SIG-M5 treated with dmso at 0.1 percent for 504 hours (cell line): ENCODE data around the gene MREG.
"Not testable (repeated sequence)": the region's sequence is repeated elsewhere in the genome, so short reads cannot be mapped to it uniquely, and the experiment has no call there.

Experiments
- DNase-seq: peaks from one replicate; lab custom pipeline; 2025; ENCODE audit not compliant: unreplicated experiment; lab: John Stamatoyannopoulos, UW

The MREG gene

DNA sequence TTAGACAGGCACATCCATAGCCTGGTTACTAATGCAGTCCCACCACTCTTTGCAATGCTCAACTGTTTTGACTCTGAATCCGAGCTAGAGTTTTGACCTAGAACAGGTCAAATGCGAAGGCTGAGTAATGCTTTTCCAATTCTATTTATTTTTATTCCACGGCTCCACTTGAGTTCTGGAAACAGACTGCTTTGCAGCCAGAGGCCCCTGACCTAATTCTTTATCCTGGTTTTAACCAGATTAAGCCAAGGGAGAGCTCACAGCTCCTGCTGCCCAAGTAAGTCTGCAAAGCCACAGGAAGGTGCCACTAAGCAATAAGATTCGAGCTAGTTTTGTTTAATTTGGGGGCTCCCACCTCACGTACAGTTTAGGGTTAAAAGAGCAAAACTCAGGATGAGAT is 51.4 kb downstream of the MREG start:
- DNase-seq = no peak

DNA sequence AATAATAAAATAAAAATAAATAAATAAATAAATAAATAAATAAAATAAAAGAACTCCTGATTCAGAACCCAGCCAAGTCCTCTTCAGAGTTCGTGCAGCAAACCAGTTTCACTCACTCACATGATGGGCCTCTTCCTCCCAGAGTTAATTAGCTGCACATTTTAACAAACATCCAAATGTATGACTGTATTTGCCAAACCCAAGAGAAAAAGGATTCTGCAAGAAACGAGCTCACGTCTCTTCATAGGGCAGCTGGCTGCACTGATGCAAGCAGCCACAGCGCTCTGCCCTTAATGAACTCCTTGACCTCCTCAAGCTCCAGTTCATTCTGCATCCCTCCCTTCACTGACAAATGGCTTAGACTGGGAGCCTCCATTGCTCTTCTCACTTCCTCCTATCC is 55.1 kb downstream of the MREG start:
- DNase-seq = no peak

DNA sequence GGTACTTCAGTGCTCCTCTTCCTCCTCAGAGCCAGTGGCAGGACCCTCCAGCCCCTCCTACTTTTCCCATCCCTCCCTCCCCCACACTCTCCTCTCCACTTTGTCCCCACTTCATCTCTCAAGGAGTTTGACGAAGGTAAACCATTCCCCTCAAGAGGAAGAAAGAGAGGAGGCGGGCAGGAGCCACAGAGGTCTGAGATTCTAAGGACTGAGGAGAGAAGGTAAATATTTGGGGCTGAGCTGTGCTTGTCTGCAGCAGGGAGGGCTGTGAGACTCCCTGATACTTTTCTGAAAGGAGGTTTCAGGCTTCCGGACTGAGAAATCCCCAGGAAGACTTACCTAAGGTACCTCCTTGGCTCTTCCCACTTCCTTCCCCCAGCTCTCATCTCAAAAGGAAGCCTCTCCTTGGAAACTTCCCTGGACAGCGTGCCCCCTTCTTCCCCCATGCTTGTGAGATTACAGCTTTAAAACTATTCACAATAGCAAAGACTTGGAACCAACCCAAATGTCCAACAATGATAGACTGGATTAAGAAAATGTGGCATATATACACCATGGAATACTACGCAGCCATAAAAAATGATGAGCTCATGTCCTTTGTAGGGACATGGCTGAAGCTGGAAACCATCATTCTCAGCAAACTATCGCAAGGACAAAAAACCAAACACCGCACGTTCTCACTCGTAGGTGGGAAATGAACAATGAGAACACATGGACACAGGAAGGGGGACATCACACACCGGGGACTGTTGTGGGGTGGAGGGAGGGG is 55.8 kb downstream of the MREG start:
- DNase-seq = not testable (repeated sequence)

DNA sequence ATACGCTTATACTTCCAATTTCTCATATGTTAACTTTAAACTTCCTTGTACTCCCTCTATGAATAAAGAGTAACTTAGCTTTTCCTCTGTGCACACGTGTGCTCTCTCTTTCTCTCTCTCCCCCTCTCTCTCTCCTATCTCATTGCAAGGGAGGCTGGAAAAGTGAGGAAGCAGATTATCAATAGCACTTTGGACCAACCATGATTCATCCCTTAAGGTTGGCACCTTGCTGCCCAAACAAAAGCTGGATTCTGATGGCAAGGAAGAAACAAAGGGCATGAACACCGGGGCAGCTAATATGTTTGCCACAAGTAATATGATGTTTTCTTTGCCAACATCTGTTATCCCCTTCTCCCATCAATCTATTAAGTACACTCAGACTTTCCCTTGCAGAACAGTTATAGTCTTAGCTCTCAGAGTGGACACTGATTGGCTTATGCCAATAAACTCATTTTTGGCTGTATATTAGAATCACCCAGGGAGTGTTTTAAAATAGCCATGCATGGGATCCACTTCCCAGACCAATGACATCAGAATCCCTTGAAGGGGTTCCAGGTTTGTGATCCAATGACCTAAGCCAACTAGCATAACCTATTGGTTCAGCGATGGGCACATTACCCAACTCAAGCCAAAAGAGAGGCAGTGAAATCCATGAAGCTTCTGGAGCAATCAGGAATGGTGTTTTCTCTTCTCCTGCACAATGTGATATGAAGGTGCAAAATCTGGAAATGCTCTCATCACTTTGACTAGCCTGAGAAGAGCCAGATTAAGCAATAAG is 60.3 kb downstream of the MREG start:
- DNase-seq = no peak

DNA sequence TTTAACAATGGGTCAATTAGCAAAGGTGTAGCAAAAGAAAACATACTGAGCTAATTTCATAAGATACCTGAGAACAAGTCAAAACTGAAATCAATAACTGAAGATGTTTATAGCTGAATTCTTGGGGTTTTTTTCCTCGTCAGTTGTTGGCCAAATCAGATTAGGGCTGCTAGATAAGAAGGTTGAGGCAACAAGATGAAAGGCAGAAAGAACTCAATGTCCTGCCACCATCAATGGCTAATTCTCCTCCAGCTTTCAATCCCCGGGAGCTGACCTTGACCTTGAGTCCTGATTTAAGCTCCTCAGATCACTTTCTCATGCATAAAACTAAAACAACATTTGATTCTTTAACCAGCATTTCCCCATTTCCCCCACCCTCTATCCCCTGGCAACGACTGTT is 61.8 kb downstream of the MREG start:
- DNase-seq = no peak

DNA sequence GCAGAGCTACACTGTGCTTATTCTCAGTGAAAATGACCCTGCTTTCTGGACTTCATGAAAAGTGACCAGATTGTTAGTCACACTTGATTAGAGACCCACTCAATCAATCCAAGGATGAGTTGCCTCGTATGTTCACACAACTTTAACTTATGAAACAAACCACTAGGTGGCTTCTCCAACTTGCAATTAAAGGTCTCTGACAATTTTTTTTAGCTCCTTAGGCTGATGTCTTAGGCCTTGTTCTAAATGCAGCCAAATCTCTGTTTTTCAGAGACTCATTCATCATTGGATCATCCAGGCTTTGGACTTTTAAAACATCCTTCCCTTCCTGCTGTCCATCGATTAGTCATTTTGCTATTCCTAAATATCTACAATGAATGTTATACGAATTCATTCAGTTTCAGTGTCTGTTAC is 63.4 kb downstream of the MREG start:
- DNase-seq = peak; percentile 74

DNA sequence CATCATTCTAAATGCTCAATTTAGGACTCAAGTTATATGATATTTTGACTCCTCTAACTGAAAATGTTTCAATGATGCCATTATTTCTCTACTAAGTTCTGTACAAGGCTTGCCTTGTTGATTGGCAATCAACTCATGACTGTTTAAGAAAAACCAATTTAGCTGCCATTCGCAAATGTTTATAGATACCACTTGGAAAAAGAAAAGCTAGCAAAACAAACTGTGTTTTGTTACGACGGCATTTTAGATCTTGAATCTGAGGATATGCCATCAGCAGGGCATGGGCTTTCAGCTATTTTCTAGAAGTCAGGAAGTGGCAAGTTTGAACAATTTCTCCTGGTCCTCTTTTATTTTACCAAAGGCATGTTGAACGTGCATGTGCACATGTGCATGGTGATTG is 65.3 kb downstream of the MREG start:
- no peak for DNase-seq

DNA sequence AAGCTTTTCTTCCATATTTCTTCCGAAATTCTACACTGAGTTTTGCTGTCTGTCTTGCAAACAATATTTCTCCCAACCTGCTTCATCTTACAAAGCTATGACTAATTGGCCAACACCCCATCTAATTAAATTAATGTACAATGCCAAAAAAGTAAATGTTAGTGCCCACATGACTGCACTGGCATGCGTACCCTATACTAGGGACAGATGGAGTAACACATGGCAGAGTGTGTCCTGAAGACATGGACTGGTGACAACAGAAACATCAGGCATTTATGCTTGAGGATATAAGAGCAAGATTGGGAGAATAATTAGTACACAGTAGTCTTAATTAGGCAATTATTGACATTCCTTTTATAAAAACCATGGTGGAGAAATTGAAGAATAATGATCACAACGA is 66.8 kb downstream of the MREG start:
- no peak for DNase-seq

DNA sequence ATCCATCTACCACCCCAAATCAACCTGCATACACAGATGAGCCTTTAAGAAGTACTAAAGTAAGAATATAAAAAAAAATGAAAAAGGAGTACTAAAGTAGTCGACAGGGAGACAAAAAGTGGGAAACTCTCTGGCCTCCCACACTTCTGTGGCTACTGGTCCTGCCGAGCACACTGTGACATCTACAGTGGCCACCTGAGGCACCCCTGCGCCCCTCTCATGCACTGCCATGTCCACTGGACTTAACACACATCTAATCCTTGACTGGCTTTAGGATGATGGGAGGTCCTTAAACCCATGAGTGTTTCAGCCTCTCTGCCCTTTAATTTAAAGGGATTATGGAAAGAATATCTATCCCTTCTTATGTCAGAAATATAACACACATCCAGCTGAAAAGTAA is 71.2 kb downstream of the MREG start:
- no peak for DNase-seq

DNA sequence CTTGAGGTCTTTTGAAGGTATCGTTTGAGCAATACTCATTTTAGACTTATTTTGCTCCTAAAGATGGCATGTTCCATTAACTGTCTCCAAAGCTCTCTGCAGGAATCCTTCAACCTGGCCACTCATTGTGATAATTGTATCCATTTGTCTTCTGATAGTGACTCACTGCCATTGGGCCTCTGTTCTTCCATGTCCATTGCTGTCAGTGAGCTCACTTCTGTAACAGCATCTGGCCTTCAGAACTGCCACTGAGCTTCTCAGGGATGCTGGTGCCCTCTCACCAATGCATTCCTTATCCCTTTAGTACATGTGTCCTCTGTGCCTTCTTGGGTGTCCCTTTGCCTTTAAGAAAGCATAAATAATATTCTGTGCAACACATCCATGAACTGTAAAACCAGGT is 71.6 kb downstream of the MREG start:
- DNase-seq = no peak

DNA sequence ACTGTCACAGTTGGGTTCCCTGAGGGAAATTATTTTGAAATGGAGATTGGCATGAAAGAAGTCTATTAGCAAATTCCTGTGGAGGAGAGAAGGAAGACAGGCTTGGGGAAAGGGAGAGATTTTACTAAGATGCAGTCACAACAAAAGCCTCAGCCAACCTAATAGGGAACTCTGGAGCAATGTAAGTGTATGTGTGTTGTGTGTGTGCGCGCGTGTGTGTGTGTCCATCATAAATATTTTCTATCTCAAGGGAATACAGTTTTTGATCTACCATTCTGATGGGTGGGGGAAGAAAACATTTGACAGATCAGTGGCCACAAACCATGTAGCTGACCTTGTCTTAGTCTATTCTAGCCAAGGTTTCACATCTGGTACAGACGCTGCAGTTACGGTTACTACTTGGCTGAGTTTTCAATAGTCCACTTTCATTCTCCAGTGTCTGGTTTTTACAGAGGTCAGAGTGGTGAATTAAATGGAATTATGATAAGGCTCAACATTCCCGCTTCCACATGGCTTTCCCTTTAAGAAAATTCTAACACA is 72.6 kb downstream of the MREG start:
- no peak for DNase-seq

DNA sequence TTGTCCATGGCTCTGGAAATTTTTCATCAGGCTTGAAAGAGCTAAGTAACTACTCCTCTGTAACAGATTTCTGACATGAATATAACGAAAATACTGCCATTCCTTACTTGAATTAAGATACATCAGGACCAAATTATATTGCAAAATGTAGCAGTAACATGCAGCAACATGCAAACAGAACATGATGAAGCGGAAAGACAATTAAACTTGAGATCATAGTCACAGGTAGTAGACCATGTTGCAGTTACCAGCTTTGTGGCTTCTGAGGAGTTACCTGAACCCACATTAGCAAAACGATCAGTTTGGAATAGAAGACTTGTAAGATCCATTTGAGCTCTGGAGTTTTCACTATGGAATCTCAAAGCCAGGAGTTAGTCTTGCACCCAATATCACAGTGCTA is 76.2 kb downstream of the MREG start:
- no peak for DNase-seq

DNA sequence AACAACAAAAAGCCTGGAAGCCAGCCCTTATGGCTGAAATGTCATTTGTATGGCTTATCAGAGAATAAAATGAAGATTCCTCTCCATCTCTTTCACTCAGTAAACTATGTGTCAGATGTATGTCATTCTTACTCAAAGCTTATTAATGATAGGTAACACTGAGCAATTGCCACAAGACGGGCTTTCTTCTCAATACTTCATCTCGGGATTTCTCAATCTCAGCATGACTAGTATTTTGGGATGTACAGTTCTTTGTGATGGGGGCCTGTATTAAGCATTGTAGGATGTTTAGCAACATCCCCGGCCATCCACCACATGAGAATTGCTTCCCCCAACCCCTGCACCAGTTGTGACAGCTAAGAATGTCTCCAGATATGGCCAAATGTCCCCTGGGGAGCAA is 80.2 kb downstream of the MREG start:
- no peak for DNase-seq

DNA sequence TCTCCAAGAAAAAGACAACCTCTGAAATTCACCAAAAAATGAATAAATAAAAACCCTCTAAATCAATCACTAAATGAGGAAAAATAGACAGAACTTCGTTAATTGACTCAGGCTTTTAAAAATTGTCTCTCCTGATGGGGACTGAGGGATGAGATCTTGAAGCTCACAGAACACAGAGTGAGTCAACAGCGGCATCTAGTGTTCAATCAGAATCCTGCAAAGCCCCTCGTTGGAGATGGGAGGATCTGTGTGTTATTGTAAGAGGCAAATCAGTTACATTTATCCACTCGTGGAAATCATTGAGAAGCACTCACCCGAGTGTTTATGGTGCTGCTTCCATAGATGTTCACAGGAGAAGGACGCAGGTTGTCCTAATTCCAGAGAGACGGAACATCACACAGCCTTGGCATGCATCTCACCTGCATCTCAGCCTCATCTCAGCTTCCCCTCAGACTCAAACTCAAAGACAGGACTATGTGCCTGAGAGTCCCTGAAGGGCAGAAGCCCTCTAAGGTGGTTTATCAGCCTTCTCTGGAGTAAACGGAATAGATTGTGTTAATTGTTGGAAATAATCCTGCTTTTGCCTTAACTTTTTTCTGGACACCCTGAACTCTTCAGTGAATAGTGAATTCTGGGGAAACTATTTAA is 82.0 kb downstream of the MREG start:
- DNase-seq = peak; percentile 74

DNA sequence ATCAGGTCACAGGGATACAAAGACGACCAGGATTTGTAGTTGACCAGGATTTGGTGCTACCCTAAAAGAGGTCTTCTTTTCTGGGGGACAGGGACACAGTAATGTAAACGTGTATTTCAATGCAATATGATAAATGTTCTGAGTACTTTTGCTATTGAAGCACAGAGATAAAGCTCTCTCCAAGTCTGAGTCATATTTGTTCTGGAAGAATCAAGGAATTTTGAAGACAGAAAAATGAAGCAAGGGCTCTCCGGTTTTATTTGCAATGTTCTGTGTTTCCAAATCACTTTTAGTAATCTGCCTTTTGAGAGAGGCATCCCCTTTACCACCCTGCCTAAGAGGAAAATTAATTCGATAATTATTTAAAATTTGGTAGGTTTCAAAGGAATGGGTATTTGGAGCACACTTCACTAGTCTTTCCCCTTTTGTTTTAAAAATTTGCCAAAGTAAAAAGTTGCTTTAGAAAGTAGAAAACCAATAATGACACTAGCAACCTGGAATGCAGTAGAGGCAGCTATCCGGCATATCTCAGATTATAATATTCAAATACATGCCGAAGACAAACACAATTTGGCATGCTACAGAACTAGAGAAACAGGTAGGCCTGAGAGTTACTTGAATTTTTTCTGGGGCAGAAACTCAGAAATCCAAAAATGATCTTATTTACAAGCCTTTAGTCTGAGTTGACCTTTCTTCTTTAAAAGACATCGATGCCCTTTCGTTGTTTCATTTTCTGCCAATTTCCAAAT is 82.7 kb downstream of the MREG start:
- peak; percentile 35 for DNase-seq

DNA sequence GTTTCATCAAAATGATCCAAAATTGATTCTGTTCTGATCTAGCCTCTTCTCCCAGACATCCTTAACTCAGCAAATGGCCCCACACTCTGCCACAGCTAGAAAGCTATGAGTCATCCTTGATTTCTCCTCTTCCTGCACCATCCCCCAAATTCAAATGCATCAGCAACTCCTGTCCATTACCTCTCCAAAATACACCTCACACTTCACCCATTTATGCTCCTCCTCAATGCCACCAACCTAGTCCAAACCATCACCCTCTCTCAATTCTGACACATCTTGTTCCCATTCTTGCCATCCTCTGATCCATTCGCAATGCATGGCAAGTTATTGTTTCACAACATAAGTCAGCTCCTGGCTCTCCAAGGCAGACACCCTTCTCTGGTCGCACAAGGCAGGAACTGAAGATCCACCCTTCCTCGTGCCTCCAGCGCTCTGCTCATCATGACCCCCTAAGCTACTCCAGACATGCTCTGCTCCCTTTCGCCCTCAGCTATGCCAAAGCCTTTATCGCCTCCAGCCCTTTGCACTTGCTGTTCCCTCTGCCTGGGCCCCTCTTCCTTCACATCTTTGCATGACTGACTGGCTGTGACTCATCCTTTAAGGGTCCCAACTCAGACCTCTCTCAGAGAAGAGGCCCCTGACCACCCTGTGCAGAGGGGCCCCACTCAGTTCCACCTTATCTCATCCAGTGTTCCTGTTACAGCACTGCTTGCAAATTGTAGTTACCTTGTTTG is 83.6 kb downstream of the MREG start:
- peak; percentile 34 for DNase-seq

DNA sequence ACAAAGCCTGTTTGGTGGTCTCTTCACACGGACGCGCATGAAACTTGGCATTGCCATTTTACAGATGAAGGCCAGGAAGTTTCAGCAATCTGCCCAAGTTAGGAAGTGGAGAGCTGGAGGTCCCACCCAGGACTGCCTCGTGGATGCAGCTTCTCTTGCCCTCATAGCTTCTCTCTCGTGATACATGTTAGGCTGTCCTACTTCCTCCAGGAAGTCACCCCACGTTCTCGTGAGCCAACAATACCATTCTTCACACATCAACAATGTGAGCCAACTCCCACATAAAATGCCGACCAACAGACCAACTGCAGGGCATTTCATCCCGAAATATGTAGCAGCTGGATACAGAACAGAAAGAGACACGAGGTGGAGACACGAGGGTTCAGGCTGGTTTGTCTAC is 85.3 kb downstream of the MREG start:
- no peak for DNase-seq

DNA sequence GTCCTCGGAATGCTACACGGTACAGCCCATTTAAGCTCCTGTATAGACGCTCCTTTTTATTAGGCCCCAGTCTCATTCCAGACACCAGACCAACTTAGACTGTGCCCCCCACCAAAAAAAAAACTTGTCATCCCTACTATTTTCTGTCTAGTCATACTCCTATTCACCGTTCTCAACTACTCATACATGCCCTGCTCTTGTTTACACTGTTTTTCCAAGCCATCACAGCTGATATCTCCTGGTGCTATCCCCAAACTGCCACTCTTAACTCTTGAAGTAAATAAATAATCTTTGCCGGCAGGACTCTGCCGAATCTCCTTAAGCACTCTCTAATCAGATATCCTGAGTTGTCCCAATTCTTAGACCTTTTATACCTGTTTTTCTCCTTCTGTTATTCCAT is 86.4 kb downstream of the MREG start:
- not testable (repeated sequence) for DNase-seq

DNA sequence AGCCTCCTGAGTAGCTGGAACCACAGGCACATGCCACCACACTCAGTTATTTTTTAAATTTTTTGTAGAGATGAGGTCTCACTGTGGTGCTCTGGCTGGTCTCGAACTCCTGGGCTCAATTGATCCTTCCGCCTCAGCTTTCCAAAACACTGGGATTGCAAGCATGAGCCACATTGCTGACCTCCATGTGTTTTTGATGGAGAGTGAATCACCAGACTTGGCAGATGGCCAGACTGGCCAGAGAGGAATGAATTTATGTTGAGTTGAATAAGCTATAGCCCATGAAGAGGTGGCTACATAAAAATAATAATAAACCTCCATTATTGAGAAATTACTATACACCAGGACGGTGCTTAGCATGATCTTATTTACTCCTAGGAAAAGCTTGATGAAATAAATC is 91.5 kb downstream of the MREG start:
- peak; percentile 4 for DNase-seq
